H1 (cell line): Measurements from ENCODE around the gene PTPRG. TPM values are rescaled to one million over a fixed set of nuclear protein-coding genes. Genes with fewer than 3 reads are reported as not detected.

Experiments
- CTCF ChIA-PET: fragments of 300-600 bp; sonication (Branson Sonifier 250); formaldehyde crosslinking; loops from one replicate; lab custom pipeline; 2021; ENCODE audit not compliant: partially characterized antibody; lab: Charles Lee
- POLR2A ChIA-PET: fragments of 300-600 bp; sonication (Branson Sonifier 250); formaldehyde crosslinking; loops from one replicate; lab custom pipeline; 2021; ENCODE audit warnings: inconsistent platforms; ENCODE audit not compliant: partially characterized antibody; lab: Charles Lee
- DNase-seq, 2 experiments: peaks; one replicate each; pipeline versions ENCODE4 v3.0.0 to v3.0.0-alpha.2; 2010 to 2022; ENCODE audit warnings: low spot score in 2 of 2, low read depth in 1 of 2, mixed read lengths in 1 of 2
- FAIRE-seq: peaks from 2 replicates; lab custom pipeline; 2011; peaks lifted over from hg19 to GRCh38; lab: Jason Lieb, UNC
- H2AFZ ChIP-seq: 2 replicates; pipeline ENCODE4 v1.8.1; 2012; ENCODE audit warnings: low read length, inconsistent platforms
- H2AK5ac ChIP-seq: 2 replicates; pipeline ENCODE4 v1.6.1; 2013; ENCODE audit warnings: low read depth, low read length
- H2BK120ac ChIP-seq: replicated peaks from 2 replicates; pipeline ENCODE3; 2013; ENCODE audit warnings: low read depth, low read length, inconsistent platforms
- H2BK12ac ChIP-seq: 2 replicates; pipeline ENCODE4 v1.6.1; 2013; ENCODE audit warnings: low read depth, low read length
- H2BK15ac ChIP-seq: 2 replicates; pipeline ENCODE4 v1.6.1; 2013; ENCODE audit warnings: low read length
- H2BK20ac ChIP-seq: 2 replicates; pipeline ENCODE4 v1.6.1; 2013; ENCODE audit warnings: low read length
- H2BK5ac ChIP-seq: 2 replicates; pipeline ENCODE4 v1.6.1; 2013; ENCODE audit warnings: low read depth, low read length
- H3K14ac ChIP-seq: 2 replicates; pipeline ENCODE4 v1.6.1; 2013; ENCODE audit warnings: inconsistent platforms; ENCODE audit not compliant: insufficient read length
- H3K18ac ChIP-seq: 2 replicates; pipeline ENCODE4 v1.6.1; 2013; ENCODE audit warnings: low read length; ENCODE audit errors: extremely low read depth
- H3K23ac ChIP-seq: 2 replicates; pipeline ENCODE4 v1.6.1; 2013; ENCODE audit warnings: inconsistent platforms; ENCODE audit not compliant: insufficient read length
- H3K23me2 ChIP-seq: 2 replicates; pipeline ENCODE4 v1.6.1; 2013; ENCODE audit warnings: low read depth, low read length
- H3K27ac ChIP-seq: 2 replicates; pipeline ENCODE4 v1.6.1; 2011; ENCODE audit warnings: low read depth, low read length, inconsistent platforms
- H3K27me3 ChIP-seq, 4 experiments: replicated peaks in 1 of 4; 1 replicate in 1 of 4; 2 replicates in 3 of 4; pipeline versions ENCODE4 v1.6.1 to v1.8.1; 2011 to 2013; ENCODE audit warnings: low read length in 3 of 4, mild to moderate bottlenecking in 3 of 4, inconsistent platforms in 2 of 4, mixed read lengths in 2 of 4, moderate library complexity in 1 of 4; ENCODE audit not compliant: control insufficient read depth in 3 of 4, insufficient read depth in 3 of 4; ENCODE audit errors: extremely low read depth in 1 of 4
- H3K36me3 ChIP-seq, 4 experiments: 2 replicates each; pipeline versions ENCODE4 v1.6.1 to v1.8.1; 2011 to 2013; ENCODE audit warnings: mild to moderate bottlenecking in 4 of 4, low read length in 3 of 4, moderate library complexity in 2 of 4, control low read depth in 1 of 4, inconsistent platforms in 1 of 4; ENCODE audit not compliant: insufficient read depth in 4 of 4, control insufficient read depth in 2 of 4
- H3K4ac ChIP-seq: replicated peaks from 2 replicates; pipeline ENCODE3; 2013; ENCODE audit warnings: low read length, low read depth, mixed read lengths, inconsistent platforms; ENCODE audit not compliant: insufficient read length
- H3K4me1 ChIP-seq, 4 experiments: replicated peaks in 1 of 4; 1 replicate in 1 of 4; 2 replicates in 3 of 4; pipeline versions ENCODE4 v1.6.1 to v1.8.1; 2011 to 2013; ENCODE audit warnings: low read length in 3 of 4, inconsistent platforms in 2 of 4, mixed read lengths in 1 of 4; ENCODE audit not compliant: insufficient read depth in 4 of 4, control insufficient read depth in 3 of 4
- H3K4me2 ChIP-seq, 2 experiments: 2 replicates each; pipeline versions ENCODE4 v1.6.1 to v1.8.1; 2011 to 2013; ENCODE audit warnings: low read depth in 2 of 2, low read length in 2 of 2, control low read depth in 1 of 2, inconsistent platforms in 1 of 2, mild to moderate bottlenecking in 1 of 2; ENCODE audit not compliant: insufficient read depth in 1 of 2
- H3K4me3 ChIP-seq, 4 experiments: fragments of 200-600, 300-600 bp in 1 of 4; sonication (generic), shearing (Covaris generic), sonication (Bioruptor Twin) in 1 of 4; 2 replicates each; pipeline versions ENCODE4 v1.5.1 to v1.8.1; 2011 to 2016; ENCODE audit warnings: low read length in 4 of 4, low read depth in 3 of 4, control low read depth in 2 of 4, inconsistent platforms in 2 of 4, mild to moderate bottlenecking in 2 of 4, mixed read lengths in 1 of 4, moderate library complexity in 1 of 4; ENCODE audit not compliant: insufficient read depth in 2 of 4; ENCODE audit errors: extremely low read depth in 1 of 4
- H3K56ac ChIP-seq: replicated peaks from 2 replicates; pipeline ENCODE3; 2013; ENCODE audit warnings: low read depth, mild to moderate bottlenecking, mixed read lengths, low read length, inconsistent platforms; ENCODE audit not compliant: insufficient read length
- H3K79me1 ChIP-seq: 2 replicates; pipeline ENCODE4 v1.6.1; 2013; ENCODE audit warnings: low read depth, low read length, control low read depth
- H3K79me2 ChIP-seq, 2 experiments: 2 replicates each; pipeline versions ENCODE4 v1.6.1 to v1.8.1; 2012 to 2013; ENCODE audit warnings: low read length in 2 of 2, mild to moderate bottlenecking in 2 of 2, inconsistent platforms in 1 of 2; ENCODE audit not compliant: insufficient read depth in 2 of 2, control insufficient read depth in 1 of 2
- H3K9ac ChIP-seq, 4 experiments: replicated peaks in 1 of 4; 1 replicate in 1 of 4; 2 replicates in 3 of 4; pipeline versions ENCODE4 v1.6.1 to v1.8.1; 2011 to 2013; ENCODE audit warnings: low read depth in 3 of 4, low read length in 3 of 4, control low read depth in 2 of 4, mild to moderate bottlenecking in 2 of 4, moderate library complexity in 2 of 4, inconsistent platforms in 1 of 4; ENCODE audit errors: extremely low read depth in 1 of 4
- H3K9me3 ChIP-seq, 2 experiments: 2 replicates each; pipeline versions ENCODE4 v1.6.1 to v1.8.1; 2012 to 2013; ENCODE audit warnings: mild to moderate bottlenecking in 2 of 2, moderate library complexity in 2 of 2, control low read depth in 1 of 2, inconsistent platforms in 1 of 2, low read depth in 1 of 2, low read length in 1 of 2, mixed read lengths in 1 of 2; ENCODE audit not compliant: insufficient read depth in 2 of 2
- H4K20me1 ChIP-seq, 2 experiments: replicated peaks in 1 of 2; 2 replicates each; pipeline versions ENCODE3 to v1.8.1; 2011 to 2013; ENCODE audit warnings: inconsistent platforms in 2 of 2, low read length in 2 of 2, mild to moderate bottlenecking in 1 of 2; ENCODE audit not compliant: insufficient read depth in 2 of 2, control insufficient read depth in 1 of 2
- H4K5ac ChIP-seq: 2 replicates; pipeline ENCODE4 v1.6.1; 2013; ENCODE audit warnings: low read length, low read depth, mixed read lengths, inconsistent platforms; ENCODE audit not compliant: insufficient read length
- H4K8ac ChIP-seq: 2 replicates; pipeline ENCODE4 v1.8.0; 2013; ENCODE audit warnings: mild to moderate bottlenecking, moderate library complexity, low read length, inconsistent platforms; ENCODE audit not compliant: insufficient read depth; ENCODE audit errors: extremely low read depth
- H4K91ac ChIP-seq: replicated peaks from 2 replicates; pipeline ENCODE3; 2013; ENCODE audit warnings: low read length, mixed read lengths, inconsistent platforms; ENCODE audit not compliant: insufficient read length
- CEBPB ChIP-seq: IDR thresholded peaks from 2 replicates; pipeline ENCODE4 v1.6.1; 2012; ENCODE audit warnings: low read depth, low read length
- FOSL1 ChIP-seq: IDR thresholded peaks from 2 replicates; pipeline ENCODE4 v1.6.1; 2011; ENCODE audit warnings: mild to moderate bottlenecking, low read depth, low read length, moderate library complexity; ENCODE audit not compliant: insufficient read depth
- GABPA ChIP-seq: IDR thresholded peaks from 2 replicates; pipeline ENCODE4 v1.6.1; 2011; ENCODE audit warnings: mild to moderate bottlenecking, low read length, moderate library complexity, borderline replicate concordance; ENCODE audit not compliant: insufficient read depth
- GTF2F1 ChIP-seq: IDR thresholded peaks from 2 replicates; pipeline ENCODE4 v1.6.1; 2012; ENCODE audit warnings: low read depth, low read length, improper control_type of control experiment, borderline replicate concordance
- HDAC6 ChIP-seq: IDR thresholded peaks from one replicate; pipeline ENCODE4 v1.7.1; 2012; ENCODE audit warnings: low read depth, mild to moderate bottlenecking, inconsistent platforms, low read length, moderate library complexity
- NANOG ChIP-seq: IDR thresholded peaks from 2 replicates; pipeline ENCODE4 v1.6.1; 2011; ENCODE audit warnings: low read length, low read depth, mild to moderate bottlenecking, inconsistent platforms; ENCODE audit not compliant: insufficient read depth, poor library complexity, severe bottlenecking
- RAD21 ChIP-seq, 2 experiments: IDR thresholded peaks in 1 of 2; conservative IDR thresholded peaks in 1 of 2; 2 replicates each; pipeline ENCODE4 v1.6.1; 2011; ENCODE audit warnings: low read depth in 2 of 2, low read length in 2 of 2, improper control_type of control experiment in 1 of 2, inconsistent platforms in 1 of 2, mild to moderate bottlenecking in 1 of 2, moderate library complexity in 1 of 2
- RFX5 ChIP-seq: IDR thresholded peaks from 2 replicates; pipeline ENCODE4 v1.6.1; 2011; ENCODE audit warnings: low read depth, low read length, improper control_type of control experiment, borderline replicate concordance
- SAP30 ChIP-seq: fragments of 300-600 bp; sonication (generic); IDR thresholded peaks from 2 replicates; pipeline ENCODE4 v1.7.1; 2012; ENCODE audit warnings: low read length, moderate library complexity, mild to moderate bottlenecking, inconsistent platforms; ENCODE audit not compliant: insufficient read depth, insufficient replicate concordance
- SP1 ChIP-seq: IDR thresholded peaks from 2 replicates; pipeline ENCODE4 v1.6.1; 2011; ENCODE audit warnings: low read depth, low read length
- WGBS, 2 experiments: shearing (Covaris generic) in 1 of 2; methylation state at CpG; one replicate each; pipeline versions ENCODE4 v1.1.6 to v1.1.7; 2013 to 2015; ENCODE audit warnings: low lambda C conversion rate in 2 of 2, mixed read lengths in 2 of 2, inconsistent platforms in 1 of 2, low coverage in 1 of 2, missing lambda C conversion rate in 1 of 2; ENCODE audit not compliant: insufficient replicate concordance in 2 of 2, insufficient coverage in 1 of 2, insufficient read length in 1 of 2; ENCODE audit errors: extremely low coverage in 1 of 2, missing lambda C conversion rate in 1 of 2; 5-methylcytosine and 5-hydroxymethylcytosine counted together
- polyA plus RNA-seq, 7 experiments: library from polyadenylated mRNA; depleted of rRNA in 3 of 7; stranded (reverse) in 5 of 7; unstranded in 2 of 7; fragments of >200 nt in 5 of 7; fragments of 200-250 nt in 2 of 7; gene quantifications; 1 replicate in 5 of 7; 2 replicates in 1 of 7; 4 replicates in 1 of 7; pipeline versions ENCODE4 v1.2.1 to v1.2.3, GENCODE V29; 2011 to 2013; ENCODE audit warnings: missing spikeins in 2 of 7, mixed read lengths in 2 of 7
- total RNA-seq: library from RNA; stranded (reverse); fragmentation: NEBNext Ultra II Directional; extraction: Animal tissue kit (Norgen Biotek cat#: 25700); gene quantifications from 2 replicates; pipeline ENCODE4 v1.2.1, GENCODE V29; 2021
- TF ChIP-seq, protein P1 (sequence below): IDR thresholded peaks from 2 replicates; pipeline ENCODE4 v1.6.1; 2012; ENCODE audit warnings: inconsistent platforms

The PTPRG gene
- total and polyA plus RNA-seq, 2 of the 8 experiments (the other 6 are each of a cell fraction or from before 2014, with no cell fraction given) = 23.3 to 96.2 TPM

DNA sequence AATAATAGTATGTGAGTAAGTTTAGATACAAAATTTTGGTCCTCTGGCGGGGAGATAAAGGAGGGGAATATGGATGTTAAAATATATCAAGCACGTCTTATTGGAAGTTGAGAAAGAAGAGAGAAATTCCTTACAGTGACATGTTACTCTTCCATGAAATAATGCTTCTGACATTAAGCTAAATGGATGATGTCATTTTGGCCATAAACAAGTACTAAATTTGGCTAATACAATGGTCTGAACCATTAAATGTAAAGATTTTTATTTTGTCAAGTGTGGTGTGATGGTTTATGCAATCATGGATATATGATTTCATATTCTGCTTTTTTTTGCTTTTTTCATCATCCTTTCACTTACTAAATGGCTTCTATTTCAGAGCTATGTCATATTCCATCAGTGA lies 406.6 kb downstream of the PTPRG start:
- 92 to 100% methylated on average over 1 to 2 of the region's 2 CpGs for WGBS, 2 experiments
- no peak overlapping the region for H3K27ac ChIP-seq
- no peak overlapping the region for H4K5ac ChIP-seq
- no peak overlapping the region for H4K91ac ChIP-seq
- no peak overlapping the region for H2BK120ac ChIP-seq
- no peaks in the 10 kb centered on the region for H3K9me3 ChIP-seq
- H3K79me1 ChIP-seq = no peaks in the 10 kb centered on the region; the same call in 1 of the 2 replicates
- H3K56ac ChIP-seq = no peak overlapping the region
- H2AFZ ChIP-seq = no peak overlapping the region
- POLR2A ChIA-PET = no interaction called here
- TF ChIP-seq, protein P1, sequence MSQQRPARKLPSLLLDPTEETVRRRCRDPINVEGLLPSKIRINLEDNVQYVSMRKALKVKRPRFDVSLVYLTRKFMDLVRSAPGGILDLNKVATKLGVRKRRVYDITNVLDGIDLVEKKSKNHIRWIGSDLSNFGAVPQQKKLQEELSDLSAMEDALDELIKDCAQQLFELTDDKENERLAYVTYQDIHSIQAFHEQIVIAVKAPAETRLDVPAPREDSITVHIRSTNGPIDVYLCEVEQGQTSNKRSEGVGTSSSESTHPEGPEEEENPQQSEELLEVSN = no peak
- TF ChIP-seq HDAC6 = no peak
- no peak for TF ChIP-seq SAP30
- no peak for TF ChIP-seq GABPA
- TF ChIP-seq SP1 = no peak
- TF ChIP-seq NANOG = no peak
- TF ChIP-seq RFX5 = no peak
- TF ChIP-seq GTF2F1 = no peak
- no peak for TF ChIP-seq CEBPB
- TF ChIP-seq FOSL1 = no peak
- TF ChIP-seq RAD21 (IDR thresholded peaks at IDR 0.05 in 1 of 2, conservative IDR thresholded peaks at IDR 0.05 in 1 of 2; ENCODE audit: low read depth in 2 of 2, low read length in 2 of 2) = no peak
- TF ChIP-seq, all 59 proteins: peak for 0
- H3K4me2 ChIP-seq = no peak overlapping the region
- no peak overlapping the region for H3K9ac ChIP-seq
- H3K36me3 ChIP-seq = no peaks in the 10 kb centered on the region
- no peak overlapping the region for H2BK15ac ChIP-seq
- H2AK5ac ChIP-seq = no peak overlapping the region
- H4K20me1 ChIP-seq = peaks cover 0 to 12% of the 10 kb centered on the region in 2 experiments
- H3K23me2 ChIP-seq = no peaks in the 10 kb centered on the region
- no peak overlapping the region for H4K8ac ChIP-seq
- H3K4me3 ChIP-seq = no peak overlapping the region
- peaks cover 0 to 81% of the 10 kb centered on the region in 2 experiments; a peak in 2 of 4 replicates for H3K79me2 ChIP-seq
- no peak for DNase-seq
- H2BK5ac ChIP-seq = no peak overlapping the region
- no peak overlapping the region for H3K4ac ChIP-seq
- no peak for FAIRE-seq
- H3K27me3 ChIP-seq = no peaks in the 10 kb centered on the region
- CTCF ChIA-PET = no interaction called here
- H3K18ac ChIP-seq = no peak overlapping the region
- H3K23ac ChIP-seq = no peak overlapping the region
- H3K14ac ChIP-seq = no peak overlapping the region
- H2BK12ac ChIP-seq = no peak overlapping the region
- H2BK20ac ChIP-seq = no peak overlapping the region
- peaks cover 4 to 13% (median 7%) of the 10 kb centered on the region in 4 experiments; a peak in 6 of 7 replicates for H3K4me1 ChIP-seq
